Measurements from ENCODE around the gene ACP7. TPM values are rescaled to one million over a fixed set of nuclear protein-coding genes. Genes with fewer than 3 reads are reported as not detected.

ACP7 gene
- total RNA-seq, 4 donors from 2014 or later = not detected

- DNase-seq (ENCODE audit: extremely low spot score) = no peak
- Histone ChIP-seq H3K9me3 (no peaks in the 10 kb centered on the region), H3K4me1 (peaks cover 20 to 32% (median 32%) of the 10 kb centered on the region in 4 donors), H3K4me3 (no peak overlapping the region), H3K36me3 (no peaks in the 10 kb centered on the region), H3K27ac (replicated peaks in 1 of 4) (no peak overlapping the region), H3K27me3 (no peaks in the 10 kb centered on the region)
- intact Hi-C loops (cut with DNase I) = no loop called here
- TF ChIP-seq EP300 (IDR thresholded peaks at IDR 0.05) (no peak), POLR2A (IDR thresholded peaks at IDR 0.05; ENCODE audit: low read depth) (no peak), POLR2AphosphoS5 (IDR thresholded peaks at IDR 0.05) (no peak), CTCF (IDR thresholded peaks at IDR 0.05) (no peak)
- 88% methylated on average over 8 of the region's 8 CpGs for WGBS
These were observed 66.1 kb downstream of the ACP7 start for GRCh38 chr19:39150235-39150634.

- no peak for TF ChIP-seq EP300 (IDR thresholded peaks at IDR 0.05)
- TF ChIP-seq POLR2A (IDR thresholded peaks at IDR 0.05; ENCODE audit: low read depth) = no peak
- TF ChIP-seq CTCF (IDR thresholded peaks at IDR 0.05) = no peak
- no peak for TF ChIP-seq POLR2AphosphoS5 (IDR thresholded peaks at IDR 0.05)
- H3K9me3 ChIP-seq = no peaks in the 10 kb centered on the region
- WGBS = 92% methylated on average over 26 of the region's 26 CpGs
- no peak overlapping the region for H3K4me3 ChIP-seq
- H3K4me1 ChIP-seq = peaks cover 14 to 32% (median 32%) of the 10 kb centered on the region in 4 donors
- no peaks in the 10 kb centered on the region for H3K27me3 ChIP-seq
- no peaks in the 10 kb centered on the region for H3K36me3 ChIP-seq
- H3K27ac ChIP-seq (replicated peaks in 1 of 4) = no peak overlapping the region
- intact Hi-C loops (cut with DNase I) = no loop called here
- DNase-seq (ENCODE audit: extremely low spot score) = no peak
These were observed 66.8 kb downstream of the ACP7 start for GRCh38 chr19:39150807-39151600.

- WGBS = 93% methylated on average over 10 of the region's 10 CpGs
- Histone ChIP-seq H3K9me3 (no peaks in the 10 kb centered on the region), H3K4me3 (no peak overlapping the region), H3K4me1 (peaks cover 17 to 35% (median 33%) of the 10 kb centered on the region in 4 donors), H3K36me3 (no peaks in the 10 kb centered on the region), H3K27ac (replicated peaks in 1 of 4) (no peak overlapping the region), H3K27me3 (no peaks in the 10 kb centered on the region)
- DNase-seq (ENCODE audit: extremely low spot score) = no peak
- intact Hi-C loops (cut with DNase I) = no loop called here
- TF ChIP-seq POLR2A (IDR thresholded peaks at IDR 0.05; ENCODE audit: low read depth) (no peak), EP300 (IDR thresholded peaks at IDR 0.05) (no peak), CTCF (IDR thresholded peaks at IDR 0.05) (no peak), POLR2AphosphoS5 (IDR thresholded peaks at IDR 0.05) (no peak)
These were observed 67.9 kb downstream of the ACP7 start for GRCh38 chr19:39152066-39152465.

- Histone ChIP-seq H3K4me3 (no peak overlapping the region), H3K36me3 (no peaks in the 10 kb centered on the region), H3K27ac (replicated peaks in 1 of 4) (no peak overlapping the region), H3K4me1 (peaks cover 28 to 52% (median 52%) of the 10 kb centered on the region in 4 donors), H3K9me3 (no peaks in the 10 kb centered on the region), H3K27me3 (no peaks in the 10 kb centered on the region)
- TF ChIP-seq CTCF (IDR thresholded peaks at IDR 0.05) (no peak), POLR2A (IDR thresholded peaks at IDR 0.05; ENCODE audit: low read depth) (no peak), EP300 (IDR thresholded peaks at IDR 0.05) (no peak), POLR2AphosphoS5 (IDR thresholded peaks at IDR 0.05) (no peak)
- WGBS = 89% methylated on average over 11 of the region's 13 CpGs
- intact Hi-C loops (cut with DNase I) = no loop called here
- no peak for DNase-seq (ENCODE audit: extremely low spot score)
These were observed 70.0 kb downstream of the ACP7 start for GRCh38 chr19:39154100-39154628.

Measured in esophagus muscularis mucosa (tissue), 4 donors.